ENCODE data around the gene CAST. TPM values are rescaled to one million over a fixed set of nuclear protein-coding genes. Genes with fewer than 3 reads are reported as not detected.
A peak's percentile ranks its signal among the peaks of the same experiment; 100 is the strongest.

CAST gene
- total and polyA plus RNA-seq, 2 donors (not counting 1 experiment from before 2014, with no cell fraction given) = 41.0 to 231 TPM

DNA sequence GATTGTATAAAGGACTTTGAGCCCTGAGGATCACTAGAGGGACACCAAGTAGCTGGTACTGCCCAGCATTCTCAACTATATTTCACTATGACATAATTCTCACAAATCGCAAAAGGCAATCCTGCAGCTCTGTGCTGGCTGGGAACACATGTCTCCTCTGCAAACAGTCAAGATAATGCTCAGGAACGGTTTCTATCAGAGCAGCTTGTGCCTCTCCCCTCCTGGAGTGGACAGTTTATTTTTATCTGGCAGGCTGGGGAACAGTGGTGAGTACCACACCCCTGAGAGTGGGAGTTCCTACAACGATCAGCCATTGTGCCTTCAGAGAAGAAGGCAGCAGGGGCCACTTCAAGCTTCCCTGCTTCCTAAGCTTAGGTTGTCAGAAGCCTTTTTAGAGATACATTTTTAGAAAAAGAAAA is 79.7 kb downstream of the CAST start:
- Mint-ChIP-seq H3K4me1 (no peaks in the 10 kb centered on the region), H3K27me3 (no peaks in the 10 kb centered on the region), H3K4me3 (no peak overlapping the region), H3K27ac (peak overlapping the region; percentile 4), H3K9me3 (ENCODE audit: insufficient read depth) (no peaks in the 10 kb centered on the region)
- no peaks in the 10 kb centered on the region for H3K79me2 ChIP-seq (ENCODE audit: control insufficient read depth, insufficient read depth, low read length)
- no peaks in the 10 kb centered on the region for H4K20me1 ChIP-seq (ENCODE audit: control insufficient read depth, insufficient read depth, low read length, poor library complexity, severe bottlenecking)
- H3K9ac ChIP-seq (ENCODE audit: low read length) = no peak overlapping the region
- intact Hi-C loops (cut with micrococcal nuclease) = no loop called here
- WGBS (ENCODE audit: insufficient coverage) = 79% methylated on average over 3 of the region's 3 CpGs
- TF ChIP-seq, protein P1, sequence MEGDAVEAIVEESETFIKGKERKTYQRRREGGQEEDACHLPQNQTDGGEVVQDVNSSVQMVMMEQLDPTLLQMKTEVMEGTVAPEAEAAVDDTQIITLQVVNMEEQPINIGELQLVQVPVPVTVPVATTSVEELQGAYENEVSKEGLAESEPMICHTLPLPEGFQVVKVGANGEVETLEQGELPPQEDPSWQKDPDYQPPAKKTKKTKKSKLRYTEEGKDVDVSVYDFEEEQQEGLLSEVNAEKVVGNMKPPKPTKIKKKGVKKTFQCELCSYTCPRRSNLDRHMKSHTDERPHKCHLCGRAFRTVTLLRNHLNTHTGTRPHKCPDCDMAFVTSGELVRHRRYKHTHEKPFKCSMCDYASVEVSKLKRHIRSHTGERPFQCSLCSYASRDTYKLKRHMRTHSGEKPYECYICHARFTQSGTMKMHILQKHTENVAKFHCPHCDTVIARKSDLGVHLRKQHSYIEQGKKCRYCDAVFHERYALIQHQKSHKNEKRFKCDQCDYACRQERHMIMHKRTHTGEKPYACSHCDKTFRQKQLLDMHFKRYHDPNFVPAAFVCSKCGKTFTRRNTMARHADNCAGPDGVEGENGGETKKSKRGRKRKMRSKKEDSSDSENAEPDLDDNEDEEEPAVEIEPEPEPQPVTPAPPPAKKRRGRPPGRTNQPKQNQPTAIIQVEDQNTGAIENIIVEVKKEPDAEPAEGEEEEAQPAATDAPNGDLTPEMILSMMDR (IDR thresholded peaks at IDR 0.05) = no peak
- no peak for TF ChIP-seq EZH2 (IDR thresholded peaks at IDR 0.05; ENCODE audit: borderline replicate concordance, insufficient read depth, low read depth, low read length, poor library complexity, severe bottlenecking)
- no peaks in the 10 kb centered on the region for H3K27me3 ChIP-seq (replicated peaks in 1 of 4; ENCODE audit: control extremely low read depth in 1 of 4, control insufficient read depth in 3 of 4, insufficient read depth in 4 of 4, low read length in 3 of 4)
- no peak for ATAC-seq (ENCODE audit: low read depth)
- no peaks in the 10 kb centered on the region for H3K9me3 ChIP-seq (ENCODE audit: control extremely low read depth in 1 of 3, control insufficient read depth in 2 of 3, insufficient read depth in 1 of 3, low read length in 2 of 3)
- peaks cover 1 to 92% of the 10 kb centered on the region in 2 experiments for H3K36me3 ChIP-seq (replicated peaks in 1 of 2; ENCODE audit: control extremely low read depth in 1 of 2, control insufficient read depth in 1 of 2, extremely low read depth in 1 of 2, insufficient read depth in 2 of 2, low read length in 1 of 2)
- DNase-seq = no peak
- no peaks in the 10 kb centered on the region for H3K4me1 ChIP-seq (ENCODE audit: control insufficient read depth in 2 of 2, insufficient read depth in 2 of 2, low read length in 2 of 2)
- no peak overlapping the region for H2AFZ ChIP-seq (ENCODE audit: insufficient read depth, low read depth, low read length, poor library complexity, severe bottlenecking)
- no peak overlapping the region for H3K4me2 ChIP-seq (replicated peaks; ENCODE audit: low read depth, low read length, poor library complexity, severe bottlenecking)
- peak overlapping the region in 1 of 2 donors; percentile 5 for H3K27ac ChIP-seq (ENCODE audit: low read length in 2 of 2)
- POLR2A ChIA-PET = no interaction called here
- CTCF ChIA-PET = interaction anchor here (0.6 to 2.6 kb wide), 4 partner anchors 11 to 421 kb away, joined by 3 to 22 read pairs (median 4); no protein-coding TSS in a partner anchor
- H3K4me3 ChIP-seq (ENCODE audit: control extremely low read depth in 1 of 5, extremely low read depth in 1 of 5, insufficient read depth in 1 of 5, low read depth in 2 of 5, low read length in 4 of 5) = no peak overlapping the region

DNA sequence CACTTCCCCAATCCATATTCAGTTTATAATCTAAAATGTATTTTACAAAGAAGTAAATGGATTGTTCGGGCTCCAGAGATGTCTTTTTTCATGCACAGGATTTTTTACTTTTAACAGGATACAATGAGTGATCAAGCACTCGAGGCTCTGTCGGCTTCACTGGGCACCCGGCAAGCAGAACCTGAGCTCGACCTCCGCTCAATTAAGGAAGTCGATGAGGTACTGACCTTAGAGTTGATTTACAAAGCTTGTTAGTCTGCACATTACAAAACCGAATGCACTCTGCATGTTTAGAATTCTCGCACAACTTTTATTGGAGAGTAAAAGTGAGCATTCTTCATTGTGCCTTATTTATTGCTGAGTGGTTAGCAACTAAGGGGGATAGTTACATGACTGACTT is 80.4 kb downstream of the CAST start:
- ChIA-PET CTCF (interaction anchor here (1.0 to 2.6 kb wide), 3 partner anchors 10 to 128 kb away, joined by 3 to 22 read pairs (median 6); no protein-coding TSS in a partner anchor), POLR2A (no interaction called here)
- Histone ChIP-seq H3K4me2 (replicated peaks; ENCODE audit: low read depth, low read length, poor library complexity, severe bottlenecking) (no peak overlapping the region), H3K79me2 (ENCODE audit: control insufficient read depth, insufficient read depth, low read length) (no peaks in the 10 kb centered on the region), H3K27me3 (replicated peaks in 1 of 4; ENCODE audit: control extremely low read depth in 1 of 4, control insufficient read depth in 3 of 4, insufficient read depth in 4 of 4, low read length in 3 of 4) (no peaks in the 10 kb centered on the region), H3K9me3 (ENCODE audit: control extremely low read depth in 1 of 3, control insufficient read depth in 2 of 3, insufficient read depth in 1 of 3, low read length in 2 of 3) (no peaks in the 10 kb centered on the region), H3K9ac (ENCODE audit: low read length) (no peak overlapping the region), H4K20me1 (ENCODE audit: control insufficient read depth, insufficient read depth, low read length, poor library complexity, severe bottlenecking) (no peaks in the 10 kb centered on the region), H3K27ac (ENCODE audit: low read length in 2 of 2) (peak overlapping the region in 1 of 2 donors; percentile 5), H3K36me3 (replicated peaks in 1 of 2; ENCODE audit: control extremely low read depth in 1 of 2, control insufficient read depth in 1 of 2, extremely low read depth in 1 of 2, insufficient read depth in 2 of 2, low read length in 1 of 2) (peaks cover 1 to 92% of the 10 kb centered on the region in 2 experiments), H2AFZ (ENCODE audit: insufficient read depth, low read depth, low read length, poor library complexity, severe bottlenecking) (no peak overlapping the region), H3K4me1 (ENCODE audit: control insufficient read depth in 2 of 2, insufficient read depth in 2 of 2, low read length in 2 of 2) (no peaks in the 10 kb centered on the region), H3K4me3 (ENCODE audit: control extremely low read depth in 1 of 5, extremely low read depth in 1 of 5, insufficient read depth in 1 of 5, low read depth in 2 of 5, low read length in 4 of 5) (no peak overlapping the region)
- WGBS (ENCODE audit: insufficient coverage) = 59% methylated on average over 9 of the region's 9 CpGs
- Mint-ChIP-seq H3K27me3 (no peaks in the 10 kb centered on the region), H3K4me1 (no peaks in the 10 kb centered on the region), H3K4me3 (no peak overlapping the region), H3K9me3 (ENCODE audit: insufficient read depth) (no peaks in the 10 kb centered on the region), H3K27ac (no peak overlapping the region)
- TF ChIP-seq, protein P1 (IDR thresholded peaks at IDR 0.05) = no peak
- TF ChIP-seq EZH2 (IDR thresholded peaks at IDR 0.05; ENCODE audit: borderline replicate concordance, insufficient read depth, low read depth, low read length, poor library complexity, severe bottlenecking) = no peak
- ATAC-seq (ENCODE audit: low read depth) = no peak
- DNase-seq = no peak
- intact Hi-C loops (cut with micrococcal nuclease) = no loop called here
